NCI-H1092 (cell line): ENCODE measurements around the gene FBXO31.

Experiments
- DNase-seq: peaks from one replicate; lab custom pipeline; 2025; lab: John Stamatoyannopoulos, UW

FBXO31 gene

DNA sequence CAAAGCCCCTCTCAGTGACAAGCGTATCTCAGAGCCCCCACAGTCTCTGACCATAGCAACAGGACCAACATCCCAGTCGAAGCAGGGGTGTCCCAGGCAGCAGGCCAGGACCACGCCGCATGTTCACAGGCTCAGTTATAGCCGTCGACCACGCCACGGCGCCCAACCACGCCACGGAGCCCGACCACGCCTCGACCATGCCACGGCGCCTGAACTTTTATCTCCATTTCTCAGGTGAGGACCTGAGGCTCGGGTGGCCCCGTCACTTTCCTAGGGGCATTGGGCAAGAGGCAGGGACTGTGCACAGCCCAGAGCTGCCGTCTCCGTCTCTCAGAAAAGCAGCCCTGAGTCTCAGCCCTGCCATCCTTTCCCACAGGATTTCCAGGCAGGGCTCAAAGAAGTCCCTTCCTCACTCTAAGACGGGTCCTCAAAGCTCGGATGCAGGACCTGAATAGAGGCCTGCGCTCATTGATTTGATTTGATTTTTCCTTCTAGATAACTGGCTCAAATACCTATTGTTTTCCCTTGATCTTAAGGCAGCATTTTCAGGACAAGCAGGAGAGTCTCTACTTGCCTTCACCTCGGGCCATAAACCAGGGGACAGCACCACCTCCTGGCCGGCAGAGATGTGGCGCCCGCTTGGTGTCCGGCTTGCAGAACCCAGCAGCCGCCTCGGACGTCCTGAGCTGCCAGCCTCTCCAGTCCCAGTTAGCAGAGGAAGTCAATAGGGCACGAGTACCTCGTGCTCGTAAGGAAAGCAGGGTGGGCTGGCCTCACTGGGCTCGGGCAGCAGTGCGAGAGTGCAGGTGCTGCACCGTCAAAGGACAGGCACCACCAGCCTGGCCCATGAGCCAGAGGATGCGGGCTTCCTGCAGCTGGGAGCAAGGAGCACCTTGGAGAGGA, 105.1 kb downstream of the FBXO31 start:
- peak; percentile 53 for DNase-seq
